Activated T-helper 9 cell treated with anti-CD3 and anti-CD28 coated beads, Interleukin-2, amount 50 U/mL, for 16 hours (primary cell): ENCODE results near the gene SLC13A3.

Source experiments
- DNase-seq: peaks from one replicate; pipeline ENCODE4 v3.0.0-alpha.2; 2020; ENCODE audit warnings: low read depth

SLC13A3 gene

DNA sequence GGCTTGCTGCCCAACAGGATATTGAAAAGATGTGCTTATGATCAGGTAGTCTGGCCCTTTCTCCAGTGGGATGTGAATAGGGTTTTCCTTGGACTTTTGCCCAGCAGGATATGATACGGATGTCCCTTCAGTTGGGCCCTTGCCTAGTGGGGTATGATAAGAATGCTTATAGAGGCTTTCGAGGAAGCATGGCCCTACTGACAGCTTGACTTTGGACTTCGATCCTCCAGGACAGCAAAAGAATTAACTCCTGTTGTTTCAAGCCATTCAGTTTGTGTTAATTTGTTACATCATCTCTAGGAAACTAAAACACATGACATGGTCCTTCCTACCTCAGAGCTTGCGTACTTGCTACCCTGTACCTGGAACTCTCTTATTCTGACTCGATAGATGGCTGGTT, 128.2 kb downstream of the SLC13A3 start:
- no peak for DNase-seq

DNA sequence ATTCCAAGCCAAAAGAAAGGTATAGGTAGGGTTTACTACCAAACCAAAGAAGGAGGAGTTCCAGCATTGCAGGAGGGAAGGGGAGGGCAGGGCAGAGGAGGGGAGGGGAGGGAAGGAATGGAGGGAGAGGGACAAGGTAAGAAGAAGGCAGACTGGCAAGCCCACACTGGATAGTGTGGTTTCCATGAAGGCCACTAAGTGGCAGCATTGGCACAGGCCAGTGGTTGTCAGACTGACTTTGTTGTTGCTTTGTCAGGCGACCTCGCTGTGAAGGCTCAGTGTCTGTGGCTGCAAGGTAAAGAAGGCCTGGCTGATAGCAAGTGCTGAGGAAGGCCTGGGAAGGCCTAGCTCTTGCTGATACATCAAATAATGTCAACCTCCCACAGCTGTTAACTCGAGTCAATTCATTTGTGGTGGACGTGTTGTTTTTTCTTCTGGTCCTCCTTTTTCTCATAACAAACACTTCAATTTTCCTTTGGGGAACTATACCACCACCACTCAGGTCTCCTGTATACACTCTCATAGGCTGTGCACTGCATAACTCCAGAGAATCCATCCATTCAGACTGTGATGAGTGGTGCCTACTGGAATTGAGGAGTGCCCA, 130.2 kb downstream of the SLC13A3 start:
- peak; percentile 18 for DNase-seq

DNA sequence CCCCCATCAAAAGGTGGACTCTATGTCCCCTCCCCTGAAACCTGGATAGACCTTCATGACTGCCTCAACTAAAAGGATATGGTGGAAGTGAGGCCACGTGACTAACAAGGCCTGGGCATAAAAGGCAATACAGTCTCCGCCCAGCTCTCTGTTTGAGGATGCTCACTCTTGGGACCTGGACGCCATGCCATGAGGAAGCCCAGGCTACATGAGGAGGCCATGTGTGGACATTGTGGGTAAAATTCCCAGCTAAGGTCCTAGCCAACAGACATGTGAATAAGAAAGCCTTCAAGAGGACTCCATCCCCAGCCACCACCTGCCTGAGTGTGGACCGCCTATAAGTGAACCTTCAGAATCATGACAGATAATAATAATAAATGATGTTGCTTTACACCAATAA, 130.7 kb downstream of the SLC13A3 start:
- DNase-seq: no peak

DNA sequence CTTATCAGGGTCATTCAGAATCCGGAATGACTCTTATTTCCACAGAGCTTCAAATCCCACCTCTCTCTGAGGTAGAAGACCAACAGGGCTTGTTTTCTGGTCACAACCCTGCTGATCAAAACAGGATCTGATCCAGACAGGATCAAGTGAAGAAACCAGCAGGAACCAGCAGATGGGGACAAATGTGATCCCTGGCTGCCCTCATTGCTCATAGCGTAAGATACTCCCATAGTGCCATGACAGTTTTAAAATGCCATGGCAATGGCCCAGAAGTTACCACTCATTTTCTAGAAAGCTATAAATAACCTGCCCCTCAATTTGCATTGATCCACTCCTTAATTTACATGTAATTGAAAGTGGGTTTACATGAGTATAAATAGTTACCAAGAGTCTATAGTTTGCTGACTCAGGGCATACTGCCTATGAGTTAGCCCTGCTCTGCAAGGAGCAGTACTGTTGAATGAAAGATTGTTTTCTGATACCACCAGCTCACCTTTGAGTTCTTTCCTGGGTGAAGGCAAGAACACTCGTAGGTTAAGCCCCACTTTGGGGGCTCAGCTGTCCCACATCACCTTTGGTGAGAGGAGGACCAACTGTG, 131.7 kb downstream of the SLC13A3 start:
- DNase-seq: no peak

DNA sequence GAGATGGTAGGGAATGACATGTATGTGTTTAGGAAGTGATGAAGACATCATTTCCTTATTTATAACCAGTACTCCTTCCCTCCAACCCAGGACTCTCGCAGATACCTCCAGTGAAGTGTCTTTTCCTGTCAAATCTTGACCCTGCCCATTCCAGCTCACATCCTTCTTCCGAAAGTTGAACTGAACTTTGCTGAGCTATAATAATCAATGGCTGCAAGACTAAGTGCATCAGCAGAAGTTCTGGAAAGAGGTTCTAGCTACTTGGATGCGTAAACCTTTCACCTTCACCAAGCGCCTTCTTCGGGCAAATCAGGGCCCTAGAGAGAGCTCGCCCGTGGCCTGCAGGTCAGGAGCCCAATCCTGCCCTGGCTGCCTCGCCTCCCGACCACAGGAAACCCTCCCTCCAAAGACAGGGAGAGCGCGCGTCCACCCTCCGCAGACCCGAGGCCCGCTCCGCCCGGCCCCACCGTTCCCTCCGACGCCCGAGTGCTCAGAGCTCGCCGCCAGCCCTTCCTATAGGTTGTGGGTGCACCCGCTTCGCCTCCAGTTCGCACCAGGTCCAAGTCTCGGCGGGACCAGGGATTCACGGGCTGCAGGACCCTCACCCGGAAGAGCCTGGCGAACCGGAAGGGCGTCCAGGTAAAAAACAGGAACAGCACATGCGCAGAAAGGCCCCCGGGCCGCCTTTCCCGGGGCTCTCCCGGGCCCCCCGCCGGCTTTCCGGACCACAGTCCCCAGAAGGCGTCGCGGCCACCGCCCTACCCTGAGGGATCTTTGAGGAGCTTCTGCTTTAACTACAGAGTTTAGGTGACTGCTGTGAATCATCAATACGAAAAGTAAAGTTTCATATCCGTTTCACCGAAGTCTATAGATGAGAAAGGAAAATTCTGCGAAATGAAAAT, 138.1 kb downstream of the SLC13A3 start, which contains the start of gene ZNF334:
Gene ZNF334, minus strand, starts transcription at position 617 of the 902 bp plus-strand sequence. CDS start 1,457 bp downstream, outside the sequence.
- no peak for DNase-seq

DNA sequence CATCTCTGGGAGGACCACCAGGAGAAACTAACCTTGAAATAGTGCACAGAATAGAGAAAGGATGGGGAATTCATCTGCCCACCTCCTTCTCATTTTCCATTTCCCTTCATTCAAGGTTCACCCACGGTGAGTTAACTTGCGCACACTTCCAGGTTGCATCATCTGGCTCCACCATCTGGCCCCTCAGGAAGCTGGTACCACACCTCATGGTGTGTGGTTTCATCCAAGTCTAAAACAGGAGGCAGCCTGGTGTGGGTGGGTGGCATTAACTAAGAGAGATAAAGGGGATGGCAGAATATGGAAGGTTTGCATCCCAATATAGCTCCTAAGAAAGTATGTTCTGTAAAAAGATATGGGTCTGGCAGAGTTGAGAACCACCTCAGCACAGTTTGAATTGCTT, 141.7 kb downstream of the SLC13A3 start:
- DNase-seq: no peak
